NCI-H146 (cell line): ENCODE data around the gene TIGD3.

Experiments
- DNase-seq: peaks from one replicate; lab custom pipeline; 2025; lab: John Stamatoyannopoulos, UW

Gene TIGD3

DNA sequence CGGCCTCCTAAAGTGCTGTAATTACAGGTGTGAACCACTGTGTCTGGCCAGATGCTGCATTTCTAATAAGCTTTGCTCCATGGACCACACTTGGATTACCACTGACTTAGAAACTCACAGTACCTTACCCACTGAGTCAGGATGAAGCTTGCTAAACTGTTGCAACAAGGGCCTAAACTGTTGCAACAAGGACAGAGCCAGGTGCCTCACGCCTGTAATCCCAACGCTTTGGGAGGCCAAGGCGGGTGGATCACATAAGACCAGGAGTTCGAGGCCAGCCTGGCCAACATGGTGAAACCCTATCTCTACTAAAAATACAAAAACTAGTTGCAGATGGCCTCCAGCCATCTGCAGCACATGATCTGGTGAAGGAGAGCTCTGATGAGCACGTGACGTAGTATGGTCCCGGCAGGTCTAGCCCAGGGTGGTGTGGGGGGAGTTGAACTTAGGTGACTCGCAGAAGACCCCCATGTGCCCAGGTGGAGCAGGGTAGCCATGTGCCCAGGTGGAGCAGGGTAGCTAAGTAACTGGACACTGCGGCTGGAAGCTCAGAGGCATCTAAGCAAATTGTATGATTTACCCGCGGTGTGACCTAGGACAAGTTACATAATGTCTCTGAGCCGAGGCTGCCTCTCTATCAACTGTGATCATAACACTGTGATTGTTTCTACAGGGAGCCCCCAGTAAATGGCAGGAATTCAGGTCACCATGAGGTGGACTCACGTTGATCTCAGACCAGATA is 19.5 kb downstream of the TIGD3 start:
- no peak for DNase-seq

DNA sequence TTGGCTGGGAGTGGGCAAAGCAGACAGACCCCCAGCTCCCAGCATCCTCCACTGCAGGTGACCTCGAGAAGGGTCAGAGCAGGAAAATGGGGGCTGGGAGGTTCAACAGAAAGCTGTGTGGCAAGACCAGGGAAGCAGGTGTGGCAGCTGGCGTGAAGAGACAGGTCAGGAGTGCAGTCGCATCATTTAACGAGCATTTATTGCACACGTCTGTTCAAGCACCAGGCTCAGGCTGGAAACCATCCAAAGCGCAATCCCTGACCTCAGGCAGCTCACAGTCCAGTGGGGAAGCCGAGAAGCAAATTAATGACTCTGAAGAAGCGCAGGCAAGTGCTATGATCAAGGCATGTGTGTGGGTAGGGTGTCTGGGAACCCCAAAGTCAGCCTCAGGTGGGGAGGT is 20.5 kb downstream of the TIGD3 start:
- no peak for DNase-seq

DNA sequence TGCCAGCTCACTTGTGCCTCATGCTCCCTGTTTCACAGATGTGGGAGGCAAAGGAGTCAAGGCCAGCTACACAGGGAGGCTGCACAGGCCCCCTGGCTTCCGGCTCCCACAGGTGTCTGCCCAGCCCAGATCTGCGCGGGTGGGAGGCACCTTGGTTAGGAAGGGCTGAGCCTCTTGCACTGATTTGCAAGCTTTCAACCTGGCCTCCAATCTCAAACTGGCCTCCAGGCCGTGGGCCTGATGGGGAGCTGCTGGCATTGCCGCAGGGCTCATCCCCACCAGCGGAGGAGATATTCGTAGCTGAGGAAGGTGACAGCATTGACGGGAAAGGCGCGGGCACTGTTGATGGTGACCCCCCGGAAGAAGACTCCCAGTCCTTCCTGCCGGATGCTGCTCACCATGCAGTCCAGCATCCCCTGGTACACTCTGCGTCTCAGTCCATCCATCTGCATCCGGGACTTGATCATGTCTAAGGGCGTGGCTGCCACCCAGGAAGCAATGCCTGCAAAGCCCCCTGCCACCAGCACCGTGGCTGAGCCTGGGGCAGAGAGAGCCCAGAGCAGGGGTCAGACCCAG is 21.7 kb downstream of the TIGD3 start:
- DNase-seq: no peak

DNA sequence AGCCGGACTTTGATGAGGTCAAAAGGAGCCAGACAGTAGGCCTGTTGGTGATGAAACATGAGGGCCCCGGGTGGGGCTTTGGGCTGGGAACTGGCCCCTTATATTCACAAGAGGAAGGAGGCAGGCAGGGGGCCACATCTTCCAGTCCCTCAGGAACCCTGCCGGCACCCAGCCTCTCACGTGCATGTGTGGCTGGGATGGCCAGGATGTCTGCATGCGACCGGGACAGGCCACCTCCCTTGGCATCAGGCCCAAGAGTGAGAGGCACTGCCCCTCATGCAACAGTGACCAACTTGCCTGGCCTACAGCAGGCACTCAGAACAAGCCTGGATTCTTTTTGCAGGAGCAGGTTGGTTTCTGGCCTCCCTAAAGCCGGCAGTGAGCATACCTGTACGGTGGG is 22.5 kb downstream of the TIGD3 start:
- no peak for DNase-seq

DNA sequence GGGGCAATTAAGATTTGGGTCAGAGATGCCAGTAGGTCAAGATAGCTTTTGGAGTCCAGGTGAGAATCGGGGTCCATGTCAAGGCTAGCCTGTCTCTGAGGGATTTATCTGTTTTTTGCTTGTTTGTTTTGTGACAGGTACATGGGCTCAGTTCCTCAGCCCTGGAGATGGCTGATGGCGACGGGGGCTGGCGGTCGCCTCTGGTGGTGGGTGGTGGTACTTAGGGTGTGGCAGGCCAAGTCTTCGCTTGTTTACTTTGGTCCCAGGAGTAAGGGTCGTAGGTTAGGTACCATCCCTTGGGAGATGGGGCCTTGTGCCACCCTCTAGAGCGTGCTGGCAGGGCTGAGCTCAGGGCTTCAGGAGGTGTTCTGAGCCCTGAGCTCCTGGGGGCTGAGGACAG is 23.2 kb downstream of the TIGD3 start:
- DNase-seq: no peak

DNA sequence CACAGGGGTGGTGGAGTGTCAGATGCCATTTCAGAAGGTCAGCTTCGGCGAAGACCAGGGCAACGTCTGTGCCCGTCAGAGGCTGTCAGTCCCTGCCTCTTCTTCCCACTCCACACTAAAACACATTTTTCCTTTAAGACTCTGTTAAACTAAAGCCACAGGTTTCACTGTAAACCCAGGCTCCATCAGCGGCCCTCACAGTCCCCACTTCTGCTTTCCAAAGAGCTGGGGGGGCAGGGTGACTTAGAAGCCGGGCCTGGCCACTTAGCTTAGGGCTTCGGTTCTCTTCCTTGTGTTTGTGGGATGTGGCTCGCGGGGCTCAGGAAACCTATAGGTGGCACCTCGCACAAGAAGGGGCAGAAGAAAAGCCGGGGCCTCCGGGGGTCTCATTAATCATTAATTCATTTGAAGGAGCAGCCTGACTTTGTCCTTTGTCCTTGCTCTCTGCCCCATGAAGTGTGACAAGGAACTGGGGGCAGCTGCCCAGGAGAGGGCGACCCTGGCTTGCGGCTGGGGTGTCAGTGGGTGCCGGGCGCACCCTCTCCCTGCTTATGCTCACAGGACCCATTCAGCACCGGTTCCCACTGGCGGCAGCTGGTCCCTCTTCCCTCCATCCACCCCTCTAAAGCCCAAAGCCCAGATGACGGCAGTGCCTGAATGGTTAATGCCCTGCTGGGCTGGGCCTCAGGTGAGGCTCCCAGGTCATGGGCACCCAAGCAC is 23.8 kb downstream of the TIGD3 start:
- DNase-seq: no peak

DNA sequence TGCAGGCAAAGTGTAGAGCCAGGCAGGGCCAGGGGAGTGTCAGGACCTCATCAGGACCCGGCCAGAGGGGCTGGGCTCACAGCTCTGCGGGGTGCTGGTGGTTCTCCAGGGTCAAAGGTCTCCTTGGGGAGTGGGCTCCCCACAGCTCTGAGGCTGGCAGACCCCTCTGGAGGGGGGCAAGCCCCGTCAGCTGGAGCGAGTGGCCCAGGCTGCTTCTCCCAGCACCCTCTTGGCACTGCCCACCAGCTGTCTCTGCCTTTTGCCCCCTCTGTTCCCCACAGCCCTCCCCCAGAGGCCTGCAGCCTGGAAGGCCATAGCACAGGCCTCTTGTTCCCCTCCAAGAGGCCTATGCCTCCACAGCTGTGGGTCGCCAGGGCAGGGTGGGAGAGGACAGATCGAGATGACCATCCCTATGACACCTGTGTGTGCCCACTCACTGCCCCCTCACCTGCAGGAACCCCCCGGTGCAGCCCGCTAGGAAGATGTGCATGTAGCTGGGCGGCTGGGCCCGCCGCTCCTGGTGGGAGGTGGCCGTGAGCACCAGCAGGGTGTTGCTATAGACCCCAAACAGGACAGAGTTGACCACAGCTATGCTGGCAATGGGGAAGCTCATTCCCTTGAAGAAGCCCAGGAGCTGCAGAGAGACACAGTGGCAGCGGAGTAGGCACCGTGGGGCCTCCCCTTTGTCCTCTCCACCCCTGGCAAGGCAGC is 24.5 kb downstream of the TIGD3 start:
- DNase-seq: no peak

DNA sequence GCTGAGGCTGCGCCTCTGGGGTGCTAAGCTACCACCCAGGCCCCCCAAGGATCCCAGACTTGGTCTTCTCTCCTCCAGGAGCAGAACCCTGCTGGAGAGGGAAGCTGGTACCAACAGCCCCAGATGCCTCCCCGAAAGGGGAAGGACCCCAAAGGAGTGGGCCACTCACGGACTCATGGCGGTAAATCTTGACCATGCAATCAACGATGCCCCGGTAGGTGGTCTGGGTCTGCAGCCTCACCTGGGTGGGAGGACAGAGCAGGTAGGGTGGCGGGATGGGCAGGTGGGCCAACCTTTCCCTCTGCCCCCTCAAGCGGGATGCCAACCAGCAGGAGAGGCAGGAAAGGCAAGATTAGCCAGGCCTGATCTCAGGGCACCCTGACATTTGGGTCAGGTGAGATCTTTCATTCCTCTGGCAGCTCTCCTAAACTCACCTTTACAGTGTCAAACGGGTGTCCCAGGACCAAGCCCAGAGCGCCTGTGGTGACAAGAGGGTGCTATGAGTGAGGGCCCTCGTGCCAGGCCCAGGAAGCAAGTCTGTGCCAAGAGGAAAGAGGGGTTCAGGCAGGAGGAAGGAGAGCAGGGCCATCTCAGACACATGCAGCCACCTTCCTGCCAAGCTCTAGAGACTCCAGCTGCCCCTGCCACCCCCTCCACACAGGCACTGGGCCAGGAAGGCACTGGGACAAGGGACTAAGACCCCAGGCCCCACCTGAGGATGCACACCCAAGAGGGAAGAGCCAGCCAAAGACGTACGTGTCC is 25.3 kb downstream of the TIGD3 start:
- no peak for DNase-seq

DNA sequence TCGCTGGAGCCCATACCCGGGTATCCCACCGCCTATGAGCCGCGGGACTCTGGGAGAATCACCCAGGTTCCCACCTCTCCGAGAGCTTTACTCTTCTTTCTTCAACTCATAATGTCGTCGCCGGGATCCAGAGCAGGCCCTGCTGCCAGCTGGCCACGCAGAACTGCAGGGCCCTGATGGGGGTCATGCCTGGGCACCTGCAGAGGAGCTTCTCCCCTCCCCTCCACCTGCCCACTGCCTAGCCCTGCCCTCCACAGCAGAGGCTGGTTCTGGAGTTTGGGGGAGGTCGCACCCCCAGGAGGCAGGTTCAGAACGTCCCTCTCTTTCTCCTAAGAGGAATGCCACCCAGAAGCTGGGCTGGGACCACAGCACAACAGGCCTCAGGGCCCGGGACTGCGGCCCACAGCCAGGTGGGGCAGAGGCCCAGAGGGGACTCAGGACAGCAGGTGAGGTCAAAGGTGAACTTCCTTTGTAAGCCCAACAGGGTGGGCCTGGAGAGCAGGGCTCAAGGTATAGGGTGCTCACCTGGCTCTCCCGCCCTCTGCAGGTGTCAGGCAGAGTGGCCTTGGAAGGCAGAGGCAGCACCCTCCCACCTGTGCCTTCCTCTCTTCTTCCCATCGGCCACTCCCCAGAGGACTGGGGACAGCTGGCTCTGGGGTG is 26.0 kb downstream of the TIGD3 start:
- DNase-seq: peak; percentile 34

DNA sequence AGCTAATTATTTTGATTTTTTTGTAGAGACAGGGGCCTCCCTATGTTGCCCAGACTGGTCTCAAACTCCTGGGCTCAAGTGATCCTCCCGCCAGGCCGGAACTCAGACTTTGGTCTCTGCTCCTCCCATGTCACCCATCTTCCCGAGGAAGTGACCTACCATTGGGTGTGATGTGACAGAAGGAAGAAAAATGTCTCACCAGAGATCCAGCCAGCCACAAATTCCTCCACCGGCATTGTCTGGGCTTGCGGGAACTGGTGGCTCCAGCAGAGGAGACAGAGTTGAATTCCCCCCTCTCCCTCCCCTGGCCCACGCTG is 27.1 kb downstream of the TIGD3 start:
- no peak for DNase-seq

DNA sequence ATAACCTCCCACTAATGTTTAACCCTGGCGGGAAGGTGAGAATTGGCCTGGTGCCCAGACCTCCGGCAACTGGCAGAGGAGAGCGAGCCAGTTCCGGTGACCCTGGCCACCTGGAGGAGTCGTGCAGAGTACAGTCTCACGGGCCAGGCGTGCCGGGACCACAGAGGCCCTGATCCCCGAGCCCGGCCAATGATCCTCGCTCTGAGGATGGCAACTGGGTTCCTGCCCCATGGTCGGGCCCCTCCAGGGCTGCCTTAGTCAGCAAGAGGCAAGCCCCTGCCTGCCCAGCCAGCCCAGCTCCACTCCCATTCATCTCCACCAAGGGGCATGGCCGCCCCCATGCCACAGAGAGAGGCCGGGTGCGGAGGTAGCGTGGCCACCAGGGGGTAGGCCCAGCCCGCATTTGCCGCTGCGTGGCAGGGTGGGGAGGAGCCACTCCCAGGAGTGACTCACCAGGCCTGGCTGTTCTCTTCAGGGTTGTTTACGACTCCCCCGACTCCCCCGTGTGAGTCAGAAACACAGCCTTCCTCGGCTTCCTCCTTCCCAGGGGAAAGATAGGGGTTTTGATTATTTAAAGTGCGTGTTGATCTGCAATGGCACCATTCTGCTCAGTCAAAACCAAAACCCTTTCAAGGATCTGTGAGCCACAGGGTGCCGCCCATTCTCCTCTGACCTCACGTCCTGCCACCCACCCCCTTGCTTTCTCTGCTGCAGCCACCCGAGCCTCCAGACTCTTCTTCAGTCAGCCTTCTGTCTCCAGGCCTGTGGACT is 27.7 kb downstream of the TIGD3 start, which contains the start of gene SLC25A45:
Gene SLC25A45 (minus strand): TSS at position 614 of the 771 bp plus-strand sequence. CDS start 695 bp downstream, outside the sequence.
- peak; percentile 94 for DNase-seq

DNA sequence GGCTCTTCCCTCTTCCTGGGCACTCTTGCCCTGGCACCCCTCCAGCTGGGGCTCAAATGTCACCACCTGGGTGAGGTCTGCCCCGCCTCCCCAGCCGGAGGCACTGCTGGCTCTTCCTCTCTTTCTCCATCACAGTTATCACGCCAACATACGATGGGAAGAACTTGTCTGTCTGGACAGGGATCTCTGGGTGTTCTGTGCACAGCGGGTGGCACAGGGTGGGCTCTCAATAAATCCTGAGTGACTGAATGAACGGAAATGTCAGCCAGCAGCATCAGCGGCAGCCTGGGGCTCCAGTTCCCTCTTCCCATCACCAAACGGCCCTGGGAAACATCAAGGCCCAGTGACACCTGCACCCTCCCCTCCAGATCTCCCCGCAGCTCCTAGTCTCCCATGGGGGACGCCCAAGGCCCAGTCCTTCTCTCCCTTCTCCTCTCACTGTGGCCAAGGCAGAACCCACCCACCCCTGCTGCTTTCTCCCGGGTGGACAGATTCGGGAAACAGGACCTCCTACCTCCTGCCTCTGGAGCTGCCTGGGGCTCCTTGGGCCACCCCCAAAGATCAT is 28.3 kb downstream of the TIGD3 start:
- no peak for DNase-seq

DNA sequence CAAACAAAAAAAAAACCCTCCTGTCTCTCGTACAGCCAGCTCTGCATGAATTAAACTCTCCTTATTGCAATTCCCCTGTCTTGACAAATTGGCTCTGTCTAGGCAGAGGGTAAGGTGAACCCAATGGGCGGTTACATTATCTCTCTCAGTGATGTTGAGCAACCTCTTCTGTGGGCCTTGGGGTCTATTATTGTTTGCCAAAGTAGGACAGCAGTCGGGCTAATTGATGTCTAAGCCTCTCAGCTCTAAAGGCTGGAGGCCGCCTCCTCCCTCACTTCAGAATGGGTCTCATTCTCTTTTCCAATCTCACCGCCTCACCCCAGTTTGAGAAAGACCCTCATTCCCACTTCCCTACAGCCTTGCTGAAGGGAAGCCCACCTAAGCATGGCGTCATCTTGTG is 29.2 kb downstream of the TIGD3 start:
- DNase-seq: no peak

DNA sequence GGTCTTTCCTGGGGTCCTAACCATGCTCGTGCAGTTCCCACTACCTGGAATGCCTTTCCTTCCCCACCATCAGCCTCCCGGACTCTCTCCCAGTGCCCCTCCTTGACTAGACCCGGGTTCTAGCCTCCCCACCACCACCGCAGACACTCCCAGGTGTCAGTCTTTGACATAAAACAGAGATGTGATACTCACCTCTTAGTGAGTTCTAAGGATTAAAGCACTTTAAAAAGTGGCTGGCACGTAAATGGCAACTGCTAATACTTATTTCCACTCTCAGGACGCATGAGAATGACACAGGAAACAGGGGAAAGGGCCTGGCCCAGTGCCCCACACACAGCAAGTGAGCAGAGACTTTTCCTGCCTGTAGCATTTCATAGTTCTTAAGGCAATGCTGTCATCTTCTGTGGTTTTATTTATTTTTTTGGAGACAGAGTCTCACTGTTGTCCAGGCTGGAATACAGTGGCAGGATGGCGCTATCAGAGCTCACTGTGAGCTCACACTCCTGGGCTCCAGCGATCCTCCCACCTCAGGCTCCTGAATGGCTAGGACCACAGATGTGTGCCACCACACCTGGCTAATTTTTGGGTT is 29.8 kb downstream of the TIGD3 start:
- DNase-seq: no peak

DNA sequence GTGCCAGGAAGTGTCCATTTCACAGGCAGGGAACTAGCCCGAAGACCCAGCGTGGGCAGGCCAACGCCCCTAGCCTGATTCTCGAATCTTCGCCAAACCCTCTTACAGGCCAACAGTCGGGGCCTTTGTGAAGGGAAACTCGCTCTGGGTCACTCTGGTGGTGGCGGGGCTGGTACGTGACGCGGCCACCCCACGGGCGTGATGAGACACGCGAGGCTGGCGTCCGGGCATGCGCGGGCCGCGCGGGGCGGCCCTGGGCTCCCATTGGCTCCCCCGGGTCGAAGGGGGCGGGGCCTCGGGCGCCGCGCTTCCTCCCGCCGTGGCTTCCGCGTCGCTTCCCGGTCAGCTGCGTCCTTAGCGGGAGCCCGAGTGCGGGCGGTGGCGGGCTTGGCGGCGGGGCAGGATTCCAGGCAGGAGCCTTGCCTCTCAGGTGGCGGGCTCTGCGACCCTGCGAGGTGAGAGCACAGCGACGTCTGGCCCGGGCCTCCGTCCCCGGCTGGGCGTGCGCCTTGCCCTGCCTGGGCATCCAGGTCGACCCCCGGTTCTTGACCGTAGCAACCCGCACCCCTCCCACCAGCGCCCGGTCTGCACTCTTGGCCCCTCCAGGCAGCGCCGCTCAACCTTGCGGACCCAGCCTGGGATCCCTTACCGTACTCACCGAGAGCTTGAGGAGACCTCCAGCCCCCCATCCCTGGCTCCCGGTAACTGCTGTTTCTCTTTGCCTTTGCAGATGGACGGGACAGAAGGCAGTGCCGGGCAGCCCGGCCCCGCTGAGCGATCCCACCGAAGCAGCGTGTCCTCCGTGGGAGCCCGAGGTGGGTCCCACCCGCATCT is 32.0 kb downstream of the TIGD3 start, which contains the start of gene FRMD8:
Gene FRMD8 (plus strand): TSS at position 331 of the 834 bp plus-strand sequence. CDS start 400 bp downstream, at position 731.
- DNase-seq: peak; percentile 81

DNA sequence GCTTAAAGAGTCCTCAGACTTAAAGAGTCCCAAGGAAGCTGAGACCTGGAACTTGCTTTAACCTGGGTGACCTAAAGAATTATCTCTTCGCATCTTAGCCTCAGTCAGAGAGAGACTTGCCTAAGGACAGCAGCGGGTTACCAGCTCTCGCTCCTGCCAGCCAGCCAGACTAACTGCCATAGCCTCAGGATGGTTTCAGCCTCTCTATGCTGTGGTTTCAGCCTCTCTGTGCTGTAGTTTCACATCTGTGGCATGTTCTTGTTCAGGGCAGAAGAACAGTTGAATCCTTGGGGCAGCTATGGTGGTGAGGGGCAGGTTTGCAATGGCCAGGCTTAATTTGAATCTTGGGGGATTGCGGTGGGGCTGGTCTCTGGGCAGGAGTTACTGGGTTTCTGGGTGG is 34.2 kb downstream of the TIGD3 start:
- DNase-seq: no peak

DNA sequence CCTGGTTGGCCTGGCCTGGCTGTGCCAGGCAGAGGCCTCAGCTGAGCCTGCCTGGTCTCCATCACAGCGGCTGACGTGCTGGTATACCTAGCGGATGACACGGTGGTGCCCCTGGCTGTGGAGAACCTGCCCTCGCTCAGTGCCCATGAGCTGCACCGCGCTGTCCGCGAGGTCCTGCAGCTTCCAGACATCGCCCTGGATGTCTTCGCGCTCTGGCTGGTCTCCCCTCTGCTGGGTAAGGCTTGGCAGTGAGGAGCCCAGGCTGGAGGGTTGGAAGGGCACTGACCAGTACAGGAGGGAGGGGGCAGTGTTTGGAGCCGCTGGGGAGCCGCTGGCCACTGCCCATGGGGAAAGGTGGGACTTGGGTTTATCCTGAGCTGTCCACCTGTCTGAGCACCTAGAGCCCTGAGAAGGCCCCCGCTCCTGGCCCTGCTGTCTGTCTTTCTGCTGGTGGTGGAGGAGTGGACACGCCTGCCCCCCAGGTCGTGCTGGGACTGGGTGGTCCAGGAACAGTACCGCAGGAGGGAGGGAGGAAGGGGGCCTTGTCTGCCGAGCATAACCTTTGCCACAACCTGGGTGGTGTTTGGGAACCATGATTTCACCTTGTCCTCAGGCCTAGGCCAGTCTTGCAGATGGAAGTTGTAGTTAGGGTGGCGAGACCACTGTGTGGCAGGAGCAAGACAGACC is 34.9 kb downstream of the TIGD3 start:
- no peak for DNase-seq
